Ascending aorta (tissue), 2 donors: ENCODE data around the gene CDKN2D. TPM values are rescaled to one million over a fixed set of nuclear protein-coding genes. Genes with fewer than 3 reads are reported as not detected.
A peak's percentile ranks its signal among the peaks of the same experiment; 100 is the strongest.
"Not testable (repeated sequence)": the region's sequence is repeated elsewhere in the genome, so short reads cannot be mapped to it uniquely, and the experiment has no call there.

Experiments used
- DNase-seq, 2 donors: peaks; one replicate each; pipeline ENCODE4 v3.0.0-alpha.2; 2019; ENCODE audit warnings: low spot score in 2 of 2
- H3K27ac ChIP-seq, 2 donors: fragments of 200-600 bp; sonication (generic); one replicate each; pipeline ENCODE4 v1.5.1; 2016 to 2017; ENCODE audit warnings: mild to moderate bottlenecking in 1 of 2
- H3K27me3 ChIP-seq: fragments of 200-600 bp; sonication (generic); one replicate; pipeline ENCODE4 v1.5.1; 2017
- H3K36me3 ChIP-seq, 2 donors: fragments of 200-600 bp; sonication (generic); one replicate each; pipeline ENCODE4 v1.5.1; 2016
- H3K4me1 ChIP-seq, 2 donors: fragments of 200-600 bp; sonication (generic); one replicate each; pipeline ENCODE4 v1.5.1; 2016 to 2017; ENCODE audit warnings: mild to moderate bottlenecking in 1 of 2
- H3K4me3 ChIP-seq, 2 donors: fragments of 200-600 bp; sonication (generic); one replicate each; pipeline ENCODE4 v1.5.1; 2016 to 2017; ENCODE audit warnings: mild to moderate bottlenecking in 1 of 2
- H3K9me3 ChIP-seq, 2 donors: fragments of 200-600 bp; sonication (generic); one replicate each; pipeline ENCODE4 v1.5.1; 2016
- CTCF ChIP-seq, 3 experiments: fragments of 200-600 bp in 2 of 3; fragments of 450-650 bp in 1 of 3; sonication (generic) in 2 of 3; IDR thresholded peaks; one replicate each; pipeline ENCODE4 v1.5.1; 2016 to 2019; ENCODE audit warnings: antibody characterized with exemption in 3 of 3, mild to moderate bottlenecking in 1 of 3, moderate library complexity in 1 of 3
- intact Hi-C: fragments of 100-400 bp; cut with DNase I; formaldehyde crosslinking; loops from one replicate; pipeline ENCODE4 v1.15.1; 2023
- total RNA-seq: library from RNA; depleted of rRNA; stranded (reverse); fragments of >200 nt; gene quantifications from one replicate; pipeline ENCODE4 v1.1.0, GENCODE V29; 2016

CDKN2D gene
- total RNA-seq, 1 donor from 2014 or later: 20.3 TPM

GRCh38 chr19:10575011-10575716, 6.4 kb upstream of the CDKN2D start:
- Histone ChIP-seq H3K36me3 (no peaks in the 10 kb centered on the region), H3K4me3 (no peak overlapping the region), H3K4me1 (peaks cover 0 to 4% of the 10 kb centered on the region in 2 donors), H3K9me3 (no peaks in the 10 kb centered on the region), H3K27ac (no peak overlapping the region), H3K27me3 (no peaks in the 10 kb centered on the region)
- no peak for DNase-seq
- intact Hi-C loops: no loop called here
- no peak for TF ChIP-seq CTCF (IDR thresholded peaks at IDR 0.05)

DNA sequence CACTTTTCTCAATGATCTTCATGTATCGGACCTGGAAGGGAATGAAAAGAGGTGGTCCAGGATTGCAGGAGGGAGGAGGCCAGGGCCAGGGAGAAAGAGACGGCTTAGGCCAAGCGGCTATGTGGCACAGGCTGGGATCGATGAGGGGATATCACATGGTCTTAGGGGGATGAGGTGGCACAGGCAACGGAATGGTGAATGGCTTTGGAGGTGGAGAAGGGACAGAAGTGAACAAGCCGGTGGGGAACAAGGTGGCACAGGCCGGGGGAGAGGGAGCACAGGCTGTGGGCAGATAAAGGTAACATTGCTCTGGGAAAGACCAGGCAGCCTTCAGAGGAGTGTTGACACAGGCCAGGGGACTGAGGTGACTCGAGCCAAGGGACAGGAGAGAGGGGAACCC, 5.7 kb upstream of the CDKN2D start:
- peaks cover 1 to 6% of the 10 kb centered on the region in 2 donors for H3K4me1 ChIP-seq
- no peaks in the 10 kb centered on the region for H3K9me3 ChIP-seq
- no peaks in the 10 kb centered on the region for H3K27me3 ChIP-seq
- intact Hi-C loops: no loop called here
- no peaks in the 10 kb centered on the region for H3K36me3 ChIP-seq
- TF ChIP-seq CTCF (IDR thresholded peaks at IDR 0.05): no peak
- no peak for DNase-seq
- no peak overlapping the region for H3K4me3 ChIP-seq
- H3K27ac ChIP-seq: no peak overlapping the region

GRCh38 chr19:10573793-10574192, 5.0 kb upstream of the CDKN2D start:
- H3K9me3 ChIP-seq, H3K4me3 ChIP-seq, DNase-seq, H3K36me3 ChIP-seq, intact Hi-C loops, H3K27ac ChIP-seq, H3K4me1 ChIP-seq, H3K27me3 ChIP-seq: not testable (repeated sequence)

DNA sequence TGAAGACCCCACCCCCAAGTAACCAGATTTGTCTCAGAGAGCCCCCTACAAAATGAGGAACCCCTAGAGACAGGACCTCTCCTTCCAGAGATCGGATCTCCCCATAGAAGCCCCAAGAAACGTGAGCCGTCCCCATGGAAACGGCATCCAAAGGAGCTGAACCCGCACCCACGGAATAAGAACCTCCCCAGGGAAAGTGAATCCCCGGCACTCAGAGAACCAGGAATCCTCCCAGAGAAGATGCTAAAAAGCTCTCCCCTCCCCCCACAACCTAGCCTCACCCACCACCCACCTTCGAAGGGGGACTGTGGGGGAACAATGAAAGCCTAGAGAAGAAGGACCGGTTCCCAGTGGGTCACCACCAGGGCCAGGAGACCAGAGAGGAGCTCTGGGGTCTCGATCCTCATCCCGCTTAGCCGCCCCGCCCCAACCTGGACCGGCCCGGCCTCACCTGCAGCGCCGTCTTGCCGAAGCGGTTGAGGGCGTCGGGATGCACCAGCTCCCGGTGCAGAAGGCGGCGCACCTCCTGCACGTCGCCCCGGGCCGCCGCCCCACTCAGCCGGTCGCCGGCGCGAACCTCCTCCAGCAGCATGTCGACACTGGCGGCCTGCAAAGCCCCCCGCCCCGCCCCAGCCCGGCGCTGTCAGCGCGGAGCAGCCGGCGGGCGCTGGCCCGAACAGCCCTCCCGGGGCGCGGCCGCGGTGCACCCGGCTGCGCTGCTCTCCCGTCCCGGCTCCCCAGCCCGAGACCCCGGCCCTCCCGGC, 535 bp downstream of the CDKN2D start:
- Histone ChIP-seq H3K36me3 (no peaks in the 10 kb centered on the region), H3K27ac (peak overlapping the region; percentile 78 to 93), H3K9me3 (no peaks in the 10 kb centered on the region), H3K4me1 (peaks cover 12 to 30% of the 10 kb centered on the region in 2 donors), H3K4me3 (peak overlapping the region; percentile 88 to 98), H3K27me3 (no peaks in the 10 kb centered on the region)
- no peak for TF ChIP-seq CTCF (IDR thresholded peaks at IDR 0.05)
- no peak for DNase-seq
- intact Hi-C loops: loop anchor here (2.0 kb wide), 2 partner anchors 89 to 163 kb away; no protein-coding TSS in a partner anchor

- Histone ChIP-seq H3K27me3 (no peaks in the 10 kb centered on the region), H3K4me1 (peaks cover 12 to 30% of the 10 kb centered on the region in 2 donors), H3K27ac (peak overlapping the region; percentile 78 to 93), H3K9me3 (no peaks in the 10 kb centered on the region), H3K4me3 (peak overlapping the region; percentile 88 to 98), H3K36me3 (no peaks in the 10 kb centered on the region)
- no peak for TF ChIP-seq CTCF (IDR thresholded peaks at IDR 0.05)
- DNase-seq: no peak
- intact Hi-C loops: loop anchor here (2.0 kb wide), 2 partner anchors 89 to 163 kb away; no protein-coding TSS in a partner anchor
Measured at GRCh38 chr19:10567656-10568055, 1.1 kb downstream of the CDKN2D start.
